K562 (cell line): ENCODE results near the gene GPATCH4. TPM values are rescaled to one million over a fixed set of nuclear protein-coding genes. Genes with fewer than 3 reads are reported as not detected.

ENCODE experiments used
- CBX8 ChIP-seq: fragments of 200-600 bp; sonication (generic); IDR thresholded peaks from 2 replicates; pipeline ENCODE4 v1.6.1; 2012; ENCODE audit warnings: borderline replicate concordance, mixed run types, low read depth, mild to moderate bottlenecking, moderate library complexity, mixed read lengths, low read length, control low read depth, inconsistent platforms; ENCODE audit not compliant: poor library complexity, severe bottlenecking; ENCODE audit errors: extremely low read depth
- RREB1 ChIP-seq: fragments of 250-450 bp; sonication (Bioruptor Pico); IDR thresholded peaks from 2 replicates; pipeline ENCODE4 v1.4.0; 2020
- SPI1 ChIP-seq: IDR thresholded peaks from 2 replicates; pipeline ENCODE4 v1.6.1; 2011; ENCODE audit warnings: low read depth, low read length, control low read depth, borderline replicate concordance
- TEAD4 ChIP-seq, 2 experiments: sonication (generic) in 1 of 2; formaldehyde crosslinking in 1 of 2; IDR thresholded peaks; 2 replicates each; pipeline versions ENCODE4 v1.6.1 to v1.8.0; 2012 to 2022; ENCODE audit warnings: borderline replicate concordance in 1 of 2, inconsistent platforms in 1 of 2, low read length in 1 of 2, mild to moderate bottlenecking in 1 of 2, missing genetic modification reagents in 1 of 2
- ZBTB40 ChIP-seq, 2 experiments: fragments of 450-650 bp in 1 of 2; sonication (generic) in 1 of 2; formaldehyde crosslinking in 1 of 2; IDR thresholded peaks; 2 replicates each; pipeline versions ENCODE4 v1.7.1 to v1.9.0; 2016 to 2022; ENCODE audit warnings: inconsistent platforms in 1 of 2, mild to moderate bottlenecking in 1 of 2, missing genetic modification reagents in 1 of 2
- ZNF644 ChIP-seq: fragments of 200-800 bp; sonication (Bioruptor generic); IDR thresholded peaks from 2 replicates; pipeline ENCODE4 v1.6.1; 2016; ENCODE audit warnings: low read depth, missing genetic modification characterization, missing compliant biosample characterization
- ZNF668 ChIP-seq: fragments of 250-450 bp; sonication (Bioruptor Pico); IDR thresholded peaks from 2 replicates; pipeline ENCODE4 v1.8.0; 2022; ENCODE audit warnings: mild to moderate bottlenecking, inconsistent platforms
- polyA plus RNA-seq, 8 experiments: library from polyadenylated mRNA; depleted of rRNA in 4 of 8; stranded (reverse) in 5 of 8; unstranded in 3 of 8; fragments of >200 nt; fragmentation: Nextera tagmentation in 2 of 8; fragmentation: Illumina TruSeq in 1 of 8; extraction: Ambion mirVana in 2 of 8; extraction: Trizol in 1 of 8; gene quantifications; 2 replicates each; pipeline versions ENCODE4 v1.2.1 to v1.2.3, GENCODE V29; 2011 to 2014; ENCODE audit warnings: inconsistent platforms in 1 of 8, missing spikeins in 1 of 8
- total RNA-seq, 7 experiments: library from RNA; depleted of rRNA in 6 of 7; stranded (reverse); fragments of >200 nt in 6 of 7; fragmentation: Illumina TruSeq in 2 of 7; extraction: Trizol in 2 of 7; gene quantifications; 2 replicates each; pipeline versions ENCODE4 v1.2.1 to v1.2.3, GENCODE V29; 2011 to 2021; ENCODE audit warnings: low replicate concordance in 1 of 7

Gene GPATCH4
- total and polyA plus RNA-seq, 9 of the 15 experiments (the other 6 are each of a cell fraction or from before 2014, with no cell fraction given) = 43.7 to 105 (median 76.5) TPM

GRCh38 chr1:156601122-156601830, at the start of gene GPATCH4 (continued):
- TF ChIP-seq ZBTB40 (IDR thresholded peaks at IDR 0.05) (peak; percentile 90), ZBTB40 (CRISPR knock-in tag; IDR thresholded peaks at IDR 0.05) (no peak), SPI1 (no peak), RREB1 (CRISPR knock-in tag) (0 out of 2 replicates have a peak, but pooled peaks have one; percentile 51), ZNF644 (tag) (no peak), CBX8 (no peak), TEAD4 (IDR thresholded peaks at IDR 0.05; ENCODE audit: low read length) (peak; percentile 64), TEAD4 (CRISPR knock-in tag; IDR thresholded peaks at IDR 0.05; ENCODE audit: borderline replicate concordance) (no peak), ZNF668 (no peak)
